ENCODE data around the gene CLN3. TPM values are rescaled to one million over a fixed set of nuclear protein-coding genes. Genes with fewer than 3 reads are reported as not detected.

CLN3 gene
- total RNA-seq, 1 donor from 2014 or later = 73.7 TPM

DNA sequence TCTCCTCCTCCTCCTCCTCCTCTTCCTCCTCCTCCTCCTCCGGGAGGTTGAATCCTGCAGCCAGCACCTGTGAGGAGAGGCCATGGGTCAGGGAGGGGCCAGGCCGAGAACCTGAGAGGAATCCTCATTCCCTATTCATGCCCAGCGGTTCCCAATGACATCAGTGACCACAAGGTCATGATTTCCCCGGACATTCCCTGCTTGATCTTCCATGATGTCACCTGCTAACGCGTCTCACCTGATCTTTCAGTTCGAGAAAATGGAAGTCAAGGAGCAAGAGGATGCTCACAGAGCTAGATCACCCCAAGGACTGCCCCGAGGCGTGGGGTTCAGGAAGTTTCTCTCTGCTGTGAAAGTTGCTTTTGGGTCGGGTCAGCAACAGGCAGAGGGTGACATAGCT, 8.0 kb upstream of the CLN3 start:
- Histone ChIP-seq H3K4me1 (no peaks in the 10 kb centered on the region), H3K27ac (no peak overlapping the region), H3K9me3 (no peaks in the 10 kb centered on the region), H3K27me3 (no peaks in the 10 kb centered on the region), H3K36me3 (no peaks in the 10 kb centered on the region), H3K4me3 (no peak overlapping the region)
- DNase-seq (no peak), ATAC-seq (no peak)
- intact Hi-C loops (cut with DNase I) = loop anchor here (10.0 kb wide), 1 partner anchor 45 kb away; no protein-coding TSS in a partner anchor
- TF ChIP-seq, protein P1, sequence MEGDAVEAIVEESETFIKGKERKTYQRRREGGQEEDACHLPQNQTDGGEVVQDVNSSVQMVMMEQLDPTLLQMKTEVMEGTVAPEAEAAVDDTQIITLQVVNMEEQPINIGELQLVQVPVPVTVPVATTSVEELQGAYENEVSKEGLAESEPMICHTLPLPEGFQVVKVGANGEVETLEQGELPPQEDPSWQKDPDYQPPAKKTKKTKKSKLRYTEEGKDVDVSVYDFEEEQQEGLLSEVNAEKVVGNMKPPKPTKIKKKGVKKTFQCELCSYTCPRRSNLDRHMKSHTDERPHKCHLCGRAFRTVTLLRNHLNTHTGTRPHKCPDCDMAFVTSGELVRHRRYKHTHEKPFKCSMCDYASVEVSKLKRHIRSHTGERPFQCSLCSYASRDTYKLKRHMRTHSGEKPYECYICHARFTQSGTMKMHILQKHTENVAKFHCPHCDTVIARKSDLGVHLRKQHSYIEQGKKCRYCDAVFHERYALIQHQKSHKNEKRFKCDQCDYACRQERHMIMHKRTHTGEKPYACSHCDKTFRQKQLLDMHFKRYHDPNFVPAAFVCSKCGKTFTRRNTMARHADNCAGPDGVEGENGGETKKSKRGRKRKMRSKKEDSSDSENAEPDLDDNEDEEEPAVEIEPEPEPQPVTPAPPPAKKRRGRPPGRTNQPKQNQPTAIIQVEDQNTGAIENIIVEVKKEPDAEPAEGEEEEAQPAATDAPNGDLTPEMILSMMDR (IDR thresholded peaks at IDR 0.05) = no peak

DNA sequence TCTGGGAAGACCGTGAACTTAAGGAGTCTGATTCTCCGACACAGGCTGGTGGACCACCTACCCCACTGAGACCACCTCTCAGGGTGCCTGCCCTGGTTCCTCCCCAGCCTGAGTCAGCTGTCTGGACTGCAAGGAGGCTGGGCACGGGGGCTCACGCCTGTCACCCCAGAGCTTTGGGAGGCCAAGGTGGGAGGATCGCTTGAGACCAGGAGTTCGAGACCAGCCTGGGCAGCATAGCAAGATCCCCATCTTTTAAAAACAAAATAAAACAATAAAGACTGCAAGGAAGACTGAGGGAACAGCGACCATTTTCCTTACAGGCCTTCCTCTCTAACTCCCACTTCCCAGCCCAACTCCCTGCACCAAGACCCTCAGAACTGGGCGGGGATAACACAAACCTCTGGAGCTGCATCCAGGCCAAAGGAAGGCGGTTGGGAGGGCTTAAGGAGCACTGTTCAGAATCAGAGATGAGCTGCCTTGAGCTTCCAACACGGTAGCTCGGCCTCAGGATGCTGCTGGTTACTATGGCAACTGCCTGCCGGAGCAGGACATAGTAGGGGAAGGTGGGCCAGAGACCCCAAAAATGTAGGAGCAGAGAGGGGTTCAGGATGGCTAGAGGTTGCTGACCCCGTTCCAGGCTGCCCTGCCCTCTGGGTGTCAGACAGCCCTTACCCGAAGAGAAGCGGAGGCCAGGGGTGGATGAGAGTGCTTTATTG, 7.0 kb upstream of the CLN3 start:
- no peak for DNase-seq
- H3K27ac ChIP-seq = no peak overlapping the region
- intact Hi-C loops (cut with DNase I) = loop anchor here (10.0 kb wide), 1 partner anchor 46 kb away; no protein-coding TSS in a partner anchor

DNA sequence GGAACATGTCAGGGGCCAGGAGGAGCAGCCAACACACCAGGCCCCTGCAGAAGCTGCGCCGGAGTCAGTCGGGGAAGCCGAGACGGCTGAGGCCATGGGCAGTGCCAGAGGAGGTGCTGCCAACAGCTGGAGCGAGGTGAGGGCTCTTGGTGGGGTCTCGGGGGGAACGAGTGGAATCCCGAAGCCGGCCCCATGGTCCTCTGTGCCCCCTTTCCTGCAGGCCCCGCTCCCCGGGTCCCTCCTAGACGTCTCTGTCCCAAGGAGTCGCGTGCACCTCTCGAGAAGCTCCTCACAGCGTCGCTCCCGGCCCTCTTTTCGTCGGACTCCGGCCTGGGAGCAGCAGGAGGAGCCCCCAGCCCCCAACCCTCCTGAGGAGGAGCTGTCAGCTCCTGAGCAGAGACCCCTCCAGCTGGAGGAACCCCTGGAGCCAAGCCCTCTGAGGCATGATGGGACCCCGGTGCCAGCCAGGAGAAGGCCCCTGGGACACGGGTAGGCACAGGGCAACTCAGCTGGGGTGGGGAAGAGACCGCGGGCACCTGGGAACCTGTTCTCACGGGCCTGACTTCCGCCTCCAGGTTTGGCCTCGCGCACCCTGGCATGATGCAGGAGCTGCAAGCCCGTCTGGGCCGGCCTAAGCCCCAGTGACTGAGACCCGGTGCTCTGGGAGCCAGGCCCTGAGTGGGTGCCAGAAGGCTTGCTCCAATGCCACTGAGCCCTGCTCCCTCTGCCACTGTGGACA, 6.2 kb upstream of the CLN3 start:
- ATAC-seq (no peak), DNase-seq (no peak)
- Histone ChIP-seq H3K36me3 (no peaks in the 10 kb centered on the region), H3K27me3 (no peaks in the 10 kb centered on the region), H3K27ac (no peak overlapping the region), H3K4me3 (no peak overlapping the region), H3K4me1 (no peaks in the 10 kb centered on the region), H3K9me3 (no peaks in the 10 kb centered on the region)
- TF ChIP-seq, protein P1 (IDR thresholded peaks at IDR 0.05) = no peak
- intact Hi-C loops (cut with DNase I) = loop anchor here (10.0 kb wide), 1 partner anchor 47 kb away; no protein-coding TSS in a partner anchor

More for the DNA sequence above, 7.0 kb upstream of the CLN3 start:
- Histone ChIP-seq H3K4me1 (no peaks in the 10 kb centered on the region), H3K9me3 (no peaks in the 10 kb centered on the region), H3K4me3 (no peak overlapping the region), H3K36me3 (no peaks in the 10 kb centered on the region), H3K27me3 (no peaks in the 10 kb centered on the region)
- TF ChIP-seq, protein P1 (IDR thresholded peaks at IDR 0.05) = no peak
- ATAC-seq = no peak

DNA sequence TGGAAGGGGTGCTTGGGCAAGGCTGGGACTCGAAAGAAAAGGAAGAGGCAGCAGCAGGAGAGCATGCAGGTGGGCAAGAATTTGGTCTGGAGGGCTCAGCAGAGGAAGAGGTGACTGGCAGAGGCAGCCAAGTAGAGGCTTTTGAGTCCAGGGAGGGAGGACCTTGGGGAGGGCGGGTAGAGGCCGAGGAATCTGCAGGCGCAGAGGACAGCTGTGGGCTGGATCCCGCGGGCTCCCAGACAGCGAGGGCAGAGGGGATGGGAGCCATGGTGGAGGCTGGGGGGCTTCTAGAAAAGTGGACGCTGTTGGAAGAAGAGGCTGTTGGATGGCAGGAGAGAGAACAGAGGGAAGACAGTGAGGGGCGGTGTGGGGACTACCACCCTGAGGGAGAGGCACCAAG, 5.5 kb upstream of the CLN3 start:
- Histone ChIP-seq H3K4me3 (no peak overlapping the region), H3K27ac (no peak overlapping the region), H3K4me1 (no peaks in the 10 kb centered on the region), H3K27me3 (no peaks in the 10 kb centered on the region), H3K36me3 (no peaks in the 10 kb centered on the region), H3K9me3 (no peaks in the 10 kb centered on the region)
- intact Hi-C loops (cut with DNase I) = loop anchor here (10.0 kb wide), 1 partner anchor 47 kb away; no protein-coding TSS in a partner anchor
- no peak for DNase-seq
- TF ChIP-seq, protein P1 (IDR thresholded peaks at IDR 0.05) = no peak
- ATAC-seq = no peak

DNA sequence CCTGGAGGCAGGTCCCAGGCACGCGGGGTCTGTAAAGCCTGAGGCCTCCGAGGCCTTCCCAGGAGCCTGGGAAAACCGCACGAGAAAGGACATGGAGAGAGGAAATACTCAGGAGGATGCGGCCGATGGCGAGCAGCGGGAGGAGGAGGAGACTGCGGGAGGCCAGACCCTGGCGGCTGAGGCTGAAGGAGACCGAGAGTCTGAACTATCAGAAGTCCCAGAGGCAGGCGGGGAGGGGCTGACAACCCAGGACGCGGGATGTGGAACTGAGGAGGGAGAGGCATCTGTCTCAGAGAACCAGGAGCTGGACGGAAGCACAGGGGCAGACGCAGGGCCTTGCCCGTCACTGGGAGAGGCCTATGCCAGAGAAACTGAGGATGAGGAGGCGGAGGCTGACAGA, 5.0 kb upstream of the CLN3 start:
- no peak for ATAC-seq
- Histone ChIP-seq H3K4me3 (no peak overlapping the region), H3K4me1 (no peaks in the 10 kb centered on the region), H3K36me3 (no peaks in the 10 kb centered on the region), H3K27ac (no peak overlapping the region), H3K9me3 (no peaks in the 10 kb centered on the region), H3K27me3 (no peaks in the 10 kb centered on the region)
- TF ChIP-seq, protein P1 (IDR thresholded peaks at IDR 0.05) = no peak
- no peak for DNase-seq
- intact Hi-C loops (cut with DNase I) = loop anchor here (10.0 kb wide), 1 partner anchor 48 kb away; no protein-coding TSS in a partner anchor
